Upper lobe of left lung (tissue), 4 donors: ENCODE data around the gene DYRK1B.

Experiments
- POLR2A ChIP-seq, 4 donors: fragments of 450-650 bp; IDR thresholded peaks; one replicate each; pipeline ENCODE4 v1.5.1; 2016 to 2017; ENCODE audit warnings: antibody characterized with exemption in 4 of 4, mild to moderate bottlenecking in 2 of 4
- TF ChIP-seq, protein P1 (sequence below), 6 experiments: fragments of 450-650 bp in 4 of 6; fragments of 200-600 bp in 2 of 6; sonication (generic) in 2 of 6; IDR thresholded peaks; one replicate each; pipeline ENCODE4 v1.5.1; 2016 to 2019; ENCODE audit warnings: antibody characterized with exemption in 6 of 6

DNA sequence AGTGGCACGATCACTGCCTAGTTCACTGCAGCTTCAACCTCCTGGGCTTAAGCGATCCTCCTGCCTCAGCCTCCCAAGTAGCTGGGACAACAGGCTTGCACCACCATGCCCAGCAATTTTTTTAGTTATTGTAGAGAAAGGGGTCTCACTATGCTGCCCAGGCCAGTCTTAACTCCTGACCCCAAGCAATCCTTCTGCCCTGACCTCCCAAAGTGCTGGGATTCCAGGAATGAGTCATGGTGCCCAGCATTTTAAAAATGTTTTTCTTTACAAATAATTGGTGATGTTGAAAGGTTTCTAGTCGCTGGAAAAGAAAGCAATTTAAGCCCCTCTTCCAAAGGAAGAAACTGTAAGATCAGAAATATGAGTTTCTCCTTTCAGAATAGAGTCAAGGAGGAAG lies 19.4 kb downstream of the DYRK1B start:
- no peak for TF ChIP-seq POLR2A (IDR thresholded peaks at IDR 0.05)
- TF ChIP-seq, protein P1, sequence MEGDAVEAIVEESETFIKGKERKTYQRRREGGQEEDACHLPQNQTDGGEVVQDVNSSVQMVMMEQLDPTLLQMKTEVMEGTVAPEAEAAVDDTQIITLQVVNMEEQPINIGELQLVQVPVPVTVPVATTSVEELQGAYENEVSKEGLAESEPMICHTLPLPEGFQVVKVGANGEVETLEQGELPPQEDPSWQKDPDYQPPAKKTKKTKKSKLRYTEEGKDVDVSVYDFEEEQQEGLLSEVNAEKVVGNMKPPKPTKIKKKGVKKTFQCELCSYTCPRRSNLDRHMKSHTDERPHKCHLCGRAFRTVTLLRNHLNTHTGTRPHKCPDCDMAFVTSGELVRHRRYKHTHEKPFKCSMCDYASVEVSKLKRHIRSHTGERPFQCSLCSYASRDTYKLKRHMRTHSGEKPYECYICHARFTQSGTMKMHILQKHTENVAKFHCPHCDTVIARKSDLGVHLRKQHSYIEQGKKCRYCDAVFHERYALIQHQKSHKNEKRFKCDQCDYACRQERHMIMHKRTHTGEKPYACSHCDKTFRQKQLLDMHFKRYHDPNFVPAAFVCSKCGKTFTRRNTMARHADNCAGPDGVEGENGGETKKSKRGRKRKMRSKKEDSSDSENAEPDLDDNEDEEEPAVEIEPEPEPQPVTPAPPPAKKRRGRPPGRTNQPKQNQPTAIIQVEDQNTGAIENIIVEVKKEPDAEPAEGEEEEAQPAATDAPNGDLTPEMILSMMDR (IDR thresholded peaks at IDR 0.05): no peak
